ENCODE results near the gene TPRG1L. TPM values are rescaled to one million over a fixed set of nuclear protein-coding genes. Genes with fewer than 3 reads are reported as not detected.
A peak's percentile ranks its signal among the peaks of the same experiment; 100 is the strongest.

The TPRG1L gene
- total and polyA plus RNA-seq, 2 experiments from 2014 or later: 6.2 to 20.3 TPM

- Mint-ChIP-seq H3K36me3 (ENCODE audit: low read depth) (no peaks in the 10 kb centered on the region; the same call in 2 of the 3 replicates), H3K4me1 (peaks cover 27% of the 10 kb centered on the region), H3K9me3 (no peaks in the 10 kb centered on the region), H3K27me3 (ENCODE audit: insufficient read depth, low read depth, poor library complexity) (peaks cover 20% of the 10 kb centered on the region), H3K4me3 (peak overlapping the region; percentile 1; the same call in 1 of the 3 replicates), H3K27ac (no peak overlapping the region)
- no peak for ATAC-seq
- TF ChIP-seq EZH2 (IDR thresholded peaks at IDR 0.05; ENCODE audit: low read depth, unreplicated experiment): no peak
- no peak for TF ChIP-seq ZNF462 (CRISPR knock-in tag; IDR thresholded peaks at IDR 0.05)
- TF ChIP-seq NANOG (IDR thresholded peaks at IDR 0.05; ENCODE audit: borderline replicate concordance): no peak
- no peak for TF ChIP-seq ZNF114 (CRISPR knock-in tag; IDR thresholded peaks at IDR 0.05)
- no peak for TF ChIP-seq CREB1 (CRISPR knock-in tag; IDR thresholded peaks at IDR 0.05; ENCODE audit: low read depth)
- no peak for TF ChIP-seq CTCF (conservative IDR thresholded peaks at IDR 0.05; ENCODE audit: low read depth in 2 of 2)
- TF ChIP-seq ETS1 (IDR thresholded peaks at IDR 0.05): no peak
- Histone ChIP-seq H3K4me3 (no peak overlapping the region), H3F3A (replicated peaks; ENCODE audit: low read depth) (no peaks in the 10 kb centered on the region), H3K4me1 (ENCODE audit: insufficient read depth) (peaks cover 10% of the 10 kb centered on the region), H3K4me2 (no peak overlapping the region), H3K27ac (ENCODE audit: low read depth) (no peak overlapping the region), H3K27me3 (ENCODE audit: insufficient read depth) (no peaks in the 10 kb centered on the region), H3K9me2 (ENCODE audit: insufficient read depth) (no peaks in the 10 kb centered on the region), H3K36me3 (ENCODE audit: insufficient read depth) (no peaks in the 10 kb centered on the region), H3K79me2 (replicated peaks; ENCODE audit: insufficient read depth) (no peaks in the 10 kb centered on the region), H2AFZ (no peak overlapping the region), H4K20me1 (replicated peaks; ENCODE audit: insufficient read depth) (no peaks in the 10 kb centered on the region)
- DNase-seq (ENCODE audit: low spot score): no peak
Observed at GRCh38 chr1:3673381-3674099, 48.7 kb downstream of the TPRG1L start.
